K562 (cell line): Measurements from ENCODE around the gene SLC35E2B. TPM values are rescaled to one million over a fixed set of nuclear protein-coding genes. Genes with fewer than 3 reads are reported as not detected.

ENCODE experiments used
- ATAC-seq: fragments of 200-7000 bp; cut with Tn5 transposase; 3 replicates; pipeline ENCODE4 v1.9.1; 2020; ENCODE audit warnings: moderate library complexity
- BruUV-seq: library from RNA; stranded (reverse); fragments of 400-500 nt; replicated peaks from 2 replicates; lab custom pipeline; 2021; lab: Mats Ljungman, UMichigan
- CTCF ChIA-PET: fragments of 300-600 bp; formaldehyde crosslinking; extraction: SDS; loops from one replicate; lab custom pipeline; 2021; ENCODE audit warnings: low intra/inter-chr PET ratio; lab: Yijun Ruan, JAX
- POLR2A ChIA-PET: fragments of 300-600, 350-650 bp; sonication (Branson Sonifier 250); formaldehyde crosslinking; extraction: SDS; loops from one replicate; lab custom pipeline; 2021; ENCODE audit warnings: antibody characterized with exemption, inconsistent platforms; lab: Yijun Ruan, JAX
- DNase-seq, 4 experiments: peaks; one replicate each; pipeline versions ENCODE4 v3.0.0 to v3.0.0-alpha.2; 2011 to 2018; ENCODE audit warnings: low spot score in 3 of 4, mixed read lengths in 3 of 4; ENCODE audit errors: extremely low read depth in 1 of 4
- FAIRE-seq: peaks from 2 replicates; lab custom pipeline; 2011; peaks lifted over from hg19 to GRCh38; lab: Jason Lieb, UNC
- H2AFZ ChIP-seq: 2 replicates; pipeline ENCODE4 v1.6.0; 2011; ENCODE audit warnings: low read depth, low read length, control low read depth, inconsistent platforms
- H3K27ac ChIP-seq: fragments of 200-600 bp; 3 replicates; pipeline ENCODE4 v1.8.0; 2011; ENCODE audit warnings: low read depth, mild to moderate bottlenecking, control low read depth, inconsistent platforms, low read length, moderate library complexity, mixed read lengths; ENCODE audit errors: extremely low read depth
- H3K27me3 ChIP-seq, 2 experiments: fragments of 300-600 bp in 1 of 2; 2 replicates in 1 of 2; 3 replicates in 1 of 2; pipeline versions ENCODE4 v1.6.0 to v1.8.0; 2011; ENCODE audit warnings: inconsistent platforms in 2 of 2, low read length in 2 of 2, mild to moderate bottlenecking in 1 of 2, mixed read lengths in 1 of 2, moderate library complexity in 1 of 2; ENCODE audit not compliant: control insufficient read depth in 2 of 2, insufficient read depth in 2 of 2
- H3K36me3 ChIP-seq: fragments of 300-600 bp; 3 replicates; pipeline ENCODE4 v1.8.0; 2011; ENCODE audit warnings: mild to moderate bottlenecking, low read length, inconsistent platforms; ENCODE audit not compliant: control insufficient read depth, insufficient read depth
- H3K4me1 ChIP-seq, 2 experiments: fragments of 200-600 bp in 1 of 2; replicated peaks in 1 of 2; 2 replicates in 1 of 2; 3 replicates in 1 of 2; pipeline versions ENCODE4 v1.5.1 to v1.8.0; 2011; ENCODE audit warnings: inconsistent platforms in 2 of 2, low read length in 2 of 2, mild to moderate bottlenecking in 1 of 2, mixed read lengths in 1 of 2, moderate library complexity in 1 of 2; ENCODE audit not compliant: control insufficient read depth in 2 of 2, insufficient read depth in 2 of 2
- H3K4me2 ChIP-seq: 2 replicates; pipeline ENCODE4 v1.6.1; 2011; ENCODE audit warnings: low read length, control low read depth, inconsistent platforms, mixed read lengths; ENCODE audit not compliant: insufficient read depth
- H3K4me3 ChIP-seq: fragments of 200-600 bp; sonication (generic), shearing (Covaris generic); 2 replicates; pipeline ENCODE4 v1.5.1; 2016; ENCODE audit warnings: control low read depth, inconsistent platforms
- H3K79me2 ChIP-seq: fragments of 200-600 bp; 3 replicates; pipeline ENCODE4 v1.8.0; 2011; ENCODE audit warnings: low read length, inconsistent platforms; ENCODE audit not compliant: control insufficient read depth, insufficient read depth
- H3K9ac ChIP-seq, 2 experiments: 2 replicates each; pipeline versions ENCODE4 v1.6.0 to v1.6.1; 2011; ENCODE audit warnings: low read depth in 2 of 2, low read length in 2 of 2, control low read depth in 1 of 2, inconsistent platforms in 1 of 2, mild to moderate bottlenecking in 1 of 2, mixed read lengths in 1 of 2; ENCODE audit not compliant: insufficient read depth in 1 of 2
- H3K9me1 ChIP-seq: one replicate; pipeline ENCODE4 v1.6.0; 2011; ENCODE audit warnings: inconsistent platforms, mild to moderate bottlenecking, low read length, moderate library complexity; ENCODE audit not compliant: control insufficient read depth, insufficient read depth
- H3K9me3 ChIP-seq: replicated peaks from 2 replicates; pipeline ENCODE4 v1.5.1; 2011; ENCODE audit warnings: low read depth, low read length, inconsistent platforms; ENCODE audit not compliant: control insufficient read depth, insufficient read depth
- H4K20me1 ChIP-seq: replicated peaks from 2 replicates; pipeline ENCODE4 v1.6.1; 2011; ENCODE audit warnings: low read length, inconsistent platforms, mixed read lengths; ENCODE audit not compliant: control insufficient read depth, insufficient read depth
- CEBPB ChIP-seq: fragments of 450-650 bp; IDR thresholded peaks from 2 replicates; pipeline ENCODE4 v1.6.1; 2016; ENCODE audit warnings: missing genetic modification characterization, missing compliant biosample characterization
- GATA2 ChIP-seq: sonication (generic); formaldehyde crosslinking; IDR thresholded peaks from 2 replicates; pipeline ENCODE4 v1.4.0; 2020; ENCODE audit warnings: mild to moderate bottlenecking, missing genetic modification reagents
- HBP1 ChIP-seq: fragments of 450-650 bp; formaldehyde crosslinking; IDR thresholded peaks from 2 replicates; pipeline ENCODE4 v1.4.0; 2022; ENCODE audit warnings: missing genetic modification characterization
- HES1 ChIP-seq: fragments of 450-650 bp; IDR thresholded peaks from 2 replicates; pipeline ENCODE4 v1.6.1; 2016; ENCODE audit warnings: low read depth, mild to moderate bottlenecking, moderate library complexity
- ILK ChIP-seq: fragments of 450-650 bp; IDR thresholded peaks from 2 replicates; pipeline ENCODE4 v1.6.1; 2016; ENCODE audit warnings: missing genetic modification characterization, low read depth, mild to moderate bottlenecking, missing compliant biosample characterization, moderate library complexity, borderline replicate concordance
- NFIC ChIP-seq: fragments of 450-650 bp; IDR thresholded peaks from 2 replicates; pipeline ENCODE4 v1.6.1; 2017; ENCODE audit warnings: mild to moderate bottlenecking, inconsistent platforms
- PHB ChIP-seq: fragments of 250-450 bp; sonication (Bioruptor Pico); IDR thresholded peaks from 2 replicates; pipeline ENCODE4 v1.5.0; 2021
- TFAP4 ChIP-seq: sonication (generic); formaldehyde crosslinking; IDR thresholded peaks from 2 replicates; pipeline ENCODE4 v1.8.0; 2022; ENCODE audit warnings: missing genetic modification reagents, mild to moderate bottlenecking, moderate library complexity, borderline replicate concordance
- THRA ChIP-seq: fragments of 450-650 bp; IDR thresholded peaks from 2 replicates; pipeline ENCODE4 v1.6.1; 2017; ENCODE audit warnings: mild to moderate bottlenecking, moderate library complexity
- TOE1 ChIP-seq, 2 experiments: fragments of 450-650 bp in 1 of 2; sonication (generic) in 1 of 2; formaldehyde crosslinking in 1 of 2; IDR thresholded peaks; 2 replicates each; pipeline versions ENCODE4 v1.7.1 to v1.8.0; 2016 to 2022; ENCODE audit warnings: borderline replicate concordance in 2 of 2, mild to moderate bottlenecking in 2 of 2, antibody characterized with exemption in 1 of 2, inconsistent platforms in 1 of 2, low read depth in 1 of 2, missing genetic modification reagents in 1 of 2, moderate library complexity in 1 of 2
- ZBTB33 ChIP-seq: sonication (generic); formaldehyde crosslinking; IDR thresholded peaks from 2 replicates; pipeline ENCODE4 v1.8.1; 2023; ENCODE audit warnings: mild to moderate bottlenecking, missing genetic modification reagents
- ZNF699 ChIP-seq: fragments of 250-450 bp; sonication (Bioruptor Pico); IDR thresholded peaks from 2 replicates; pipeline ENCODE4 v1.8.0; 2021; ENCODE audit warnings: mild to moderate bottlenecking, moderate library complexity; ENCODE audit not compliant: insufficient replicate concordance
- WGBS: fragments of 100-300 bp; shearing (Covaris generic); methylation state at CpG from one replicate; pipeline ENCODE4 v1.1.6; 2016; ENCODE audit warnings: low coverage, mixed read lengths; ENCODE audit not compliant: insufficient coverage; ENCODE audit errors: missing lambda C conversion rate; 5-methylcytosine and 5-hydroxymethylcytosine counted together
- in situ Hi-C: fragments of 300-500 bp; cut with MboI; formaldehyde crosslinking; loops from 4 replicates; pipeline ENCODE4 v1.15.0; 2018; ENCODE audit warnings: inconsistent platforms, mixed read lengths
- intact Hi-C: fragments of 100-400 bp; cut with micrococcal nuclease; formaldehyde crosslinking; loops from 2 replicates; pipeline ENCODE4 v1.14.2; 2022
- polyA plus RNA-seq, 8 experiments: library from polyadenylated mRNA; depleted of rRNA in 4 of 8; stranded (reverse) in 5 of 8; unstranded in 3 of 8; fragments of >200 nt; fragmentation: Nextera tagmentation in 2 of 8; fragmentation: Illumina TruSeq in 1 of 8; extraction: Ambion mirVana in 2 of 8; extraction: Trizol in 1 of 8; gene quantifications; 2 replicates each; pipeline versions ENCODE4 v1.2.1 to v1.2.3, GENCODE V29; 2011 to 2014; ENCODE audit warnings: inconsistent platforms in 1 of 8, missing spikeins in 1 of 8
- total RNA-seq, 7 experiments: library from RNA; depleted of rRNA in 6 of 7; stranded (reverse); fragments of >200 nt in 6 of 7; fragmentation: Illumina TruSeq in 2 of 7; extraction: Trizol in 2 of 7; gene quantifications; 2 replicates each; pipeline versions ENCODE4 v1.2.1 to v1.2.3, GENCODE V29; 2011 to 2021; ENCODE audit warnings: low replicate concordance in 1 of 7

SLC35E2B gene
- total and polyA plus RNA-seq, 9 of the 15 experiments (the other 6 are each of a cell fraction or from before 2014, with no cell fraction given): 4.7 to 44.6 (median 20.7) TPM

- 58% methylated on average over 35 of the region's 38 CpGs for WGBS
Observed at GRCh38 chr1:1624443-1625403, 67.9 kb downstream of the SLC35E2B start.

More at GRCh38 chr1:1624443-1625403, 67.9 kb downstream of the SLC35E2B start:
- ATAC-seq (peak; percentile 68), DNase-seq (peak in 3 of 4 experiments; percentile 44 to 53 (median 46)), FAIRE-seq (no peak)
- TF ChIP-seq TOE1 (IDR thresholded peaks at IDR 0.05; ENCODE audit: borderline replicate concordance) (no peak), TOE1 (CRISPR knock-in tag; IDR thresholded peaks at IDR 0.05; ENCODE audit: borderline replicate concordance, low read depth) (no peak), CEBPB (tag) (no peak), ZNF699 (CRISPR knock-in tag) (no peak), PHB (CRISPR knock-in tag) (no peak), NFIC (peak; percentile 75), THRA (no peak), HBP1 (no peak), GATA2 (no peak), HES1 (no peak), TFAP4 (peak; percentile 10; the same call in 1 of the 2 replicates), ZBTB33 (CRISPR knock-in tag) (peak; percentile 81), ILK (tag) (no peak)
- no peaks in the 10 kb centered on the region for H3K27me3 ChIP-seq
- no peak overlapping the region for H3K4me2 ChIP-seq
- peak overlapping the region in 1 of 2 experiments; percentile 69; a peak in 1 of 4 replicates for H3K9ac ChIP-seq
- H3K79me2 ChIP-seq: no peaks in the 10 kb centered on the region
- CTCF ChIA-PET: no interaction called here
- POLR2A ChIA-PET: interaction anchor here (1.0 to 1.2 kb wide), 2 partner anchors 9 to 10 kb away, joined by 3 read pairs; partner anchors contain the start of gene MIB2
- no peaks in the 10 kb centered on the region for H3K9me1 ChIP-seq
- H3K36me3 ChIP-seq: no peaks in the 10 kb centered on the region
- peaks cover 0 to 97% of the 10 kb centered on the region in 2 experiments; a peak in 3 of 5 replicates for H3K4me1 ChIP-seq
- H3K27ac ChIP-seq: no peak overlapping the region
- intact Hi-C loops (no loop called here), in situ Hi-C loops (no loop called here)
- H3K9me3 ChIP-seq: no peaks in the 10 kb centered on the region
- H2AFZ ChIP-seq: no peak overlapping the region
- peaks cover 7% of the 10 kb centered on the region; the same call in 1 of the 2 replicates for H4K20me1 ChIP-seq
- no peak overlapping the region for H3K4me3 ChIP-seq
- BruUV-seq: no TSS peak
